HG03139 (cell line): ENCODE measurements around the gene TRIM32.

Experiments used
- ATAC-seq: cut with Tn5 transposase; IDR thresholded peaks from one replicate; pipeline ENCODE4 v1.9.1; 2021; ENCODE audit not compliant: unreplicated experiment

TRIM32 gene

GRCh38 chr9:116687074-116687753 lies at the start of gene TRIM32:
TRIM32 (plus strand) TSS chr9:116687305; CDS start chr9:116697743, 10,438 bp downstream.
- peak; percentile 99 for ATAC-seq

GRCh38 chr9:116639251-116639741 lies 47.8 kb upstream of the TRIM32 start:
- ATAC-seq: no peak

- no peak for ATAC-seq
Measured at GRCh38 chr9:116641292-116642059, 45.6 kb upstream of the TRIM32 start.

- no peak for ATAC-seq
Measured at GRCh38 chr9:116643691-116644090, 43.4 kb upstream of the TRIM32 start.

GRCh38 chr9:116644091-116644688 lies 42.9 kb upstream of the TRIM32 start:
- ATAC-seq: no peak

- ATAC-seq: no peak
Measured at GRCh38 chr9:116646661-116647514, 40.2 kb upstream of the TRIM32 start.

GRCh38 chr9:116647515-116647809 lies 39.6 kb upstream of the TRIM32 start:
- no peak for ATAC-seq

GRCh38 chr9:116653348-116654058 lies 33.6 kb upstream of the TRIM32 start:
- ATAC-seq: no peak

GRCh38 chr9:116654059-116654355 lies 33.1 kb upstream of the TRIM32 start:
- no peak for ATAC-seq

- ATAC-seq: no peak
Measured at GRCh38 chr9:116656501-116656971, 30.6 kb upstream of the TRIM32 start.

GRCh38 chr9:116656977-116657376 lies 30.1 kb upstream of the TRIM32 start:
- ATAC-seq: no peak

GRCh38 chr9:116658265-116658664 lies 28.8 kb upstream of the TRIM32 start:
- ATAC-seq: no peak

GRCh38 chr9:116661037-116661954 lies 25.8 kb upstream of the TRIM32 start:
- peak; percentile 79 for ATAC-seq

GRCh38 chr9:116662646-116663310 lies 24.3 kb upstream of the TRIM32 start:
- ATAC-seq: no peak

GRCh38 chr9:116663581-116663980 lies 23.5 kb upstream of the TRIM32 start:
- no peak for ATAC-seq

- ATAC-seq: no peak
Measured at GRCh38 chr9:116668970-116669695, 18.0 kb upstream of the TRIM32 start.

GRCh38 chr9:116671605-116672004 lies 15.5 kb upstream of the TRIM32 start:
- ATAC-seq: no peak

GRCh38 chr9:116673375-116673774 lies 13.7 kb upstream of the TRIM32 start:
- ATAC-seq: no peak
